ENCODE data around the gene RAB28.

Gene RAB28

DNA sequence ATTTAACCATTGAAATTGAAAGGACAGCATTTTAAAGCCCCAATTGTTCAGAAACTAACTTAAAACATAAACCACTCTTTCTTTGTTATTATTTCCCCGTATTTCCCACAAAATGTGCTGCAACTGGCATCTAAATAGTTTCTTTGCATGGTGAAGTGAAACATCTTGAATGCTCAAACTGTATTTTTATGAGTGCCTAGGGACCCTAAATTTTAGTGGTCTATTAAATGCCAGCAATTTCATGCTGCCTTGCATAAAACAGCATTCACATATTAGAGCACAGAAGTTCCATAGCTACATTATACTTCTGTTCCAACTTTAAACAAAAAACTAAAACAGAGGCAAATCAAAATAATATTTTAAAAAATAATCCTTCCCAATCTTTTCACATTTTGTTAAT, 5.4 kb downstream of the RAB28 start:
- DNase-seq (ENCODE audit: low spot score): no peak
- in situ Hi-C loops (cut with MboI; ENCODE audit: low pct_unique_long_range_greater_than_20kb, low sequenced_read_pairs, unreplicated experiment): no loop called here
- TF ChIP-seq, protein P1, sequence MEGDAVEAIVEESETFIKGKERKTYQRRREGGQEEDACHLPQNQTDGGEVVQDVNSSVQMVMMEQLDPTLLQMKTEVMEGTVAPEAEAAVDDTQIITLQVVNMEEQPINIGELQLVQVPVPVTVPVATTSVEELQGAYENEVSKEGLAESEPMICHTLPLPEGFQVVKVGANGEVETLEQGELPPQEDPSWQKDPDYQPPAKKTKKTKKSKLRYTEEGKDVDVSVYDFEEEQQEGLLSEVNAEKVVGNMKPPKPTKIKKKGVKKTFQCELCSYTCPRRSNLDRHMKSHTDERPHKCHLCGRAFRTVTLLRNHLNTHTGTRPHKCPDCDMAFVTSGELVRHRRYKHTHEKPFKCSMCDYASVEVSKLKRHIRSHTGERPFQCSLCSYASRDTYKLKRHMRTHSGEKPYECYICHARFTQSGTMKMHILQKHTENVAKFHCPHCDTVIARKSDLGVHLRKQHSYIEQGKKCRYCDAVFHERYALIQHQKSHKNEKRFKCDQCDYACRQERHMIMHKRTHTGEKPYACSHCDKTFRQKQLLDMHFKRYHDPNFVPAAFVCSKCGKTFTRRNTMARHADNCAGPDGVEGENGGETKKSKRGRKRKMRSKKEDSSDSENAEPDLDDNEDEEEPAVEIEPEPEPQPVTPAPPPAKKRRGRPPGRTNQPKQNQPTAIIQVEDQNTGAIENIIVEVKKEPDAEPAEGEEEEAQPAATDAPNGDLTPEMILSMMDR (IDR thresholded peaks at IDR 0.05; ENCODE audit: extremely low read depth, insufficient read depth, missing control alignments): no peak

DNA sequence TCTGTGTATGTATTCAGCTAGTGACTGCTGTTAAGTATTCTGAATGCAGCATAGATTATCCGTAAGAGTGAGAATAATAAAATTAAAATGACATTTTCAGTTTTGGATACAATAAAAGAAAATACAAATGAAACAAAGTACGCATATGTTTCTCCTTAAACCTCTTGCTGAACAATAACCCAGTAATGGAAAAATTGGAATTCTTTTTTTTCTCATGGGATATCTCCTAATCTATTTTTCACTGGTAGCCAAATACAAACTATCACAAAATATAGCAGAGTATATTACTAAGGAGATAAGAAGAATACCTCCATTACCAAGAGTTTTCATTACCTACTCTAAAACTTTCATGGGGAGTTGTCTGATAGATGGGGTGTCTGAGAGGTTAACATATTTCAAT, 6.0 kb downstream of the RAB28 start:
- in situ Hi-C loops (cut with MboI; ENCODE audit: low pct_unique_long_range_greater_than_20kb, low sequenced_read_pairs, unreplicated experiment): no loop called here
- TF ChIP-seq, protein P1 (IDR thresholded peaks at IDR 0.05; ENCODE audit: extremely low read depth, insufficient read depth, missing control alignments): no peak
- DNase-seq (ENCODE audit: low spot score): no peak

DNA sequence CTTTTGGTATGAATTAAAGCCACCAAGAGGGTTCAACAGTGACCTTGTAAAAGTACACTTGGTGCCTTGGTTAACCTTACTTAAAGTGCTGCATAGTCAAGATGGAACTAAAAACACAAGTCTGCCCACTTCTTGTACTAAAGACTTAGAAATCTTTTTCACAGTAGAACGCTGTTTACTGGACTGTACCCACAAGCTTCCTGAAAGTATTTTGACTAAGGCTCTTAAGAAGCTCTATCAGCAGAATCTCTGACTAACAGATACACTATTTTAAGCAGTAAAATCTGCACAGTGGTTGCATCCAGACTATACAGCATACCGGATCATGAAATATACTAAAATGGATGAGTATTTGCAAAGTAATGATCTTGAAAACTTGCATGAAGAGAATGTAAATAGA, 7.2 kb downstream of the RAB28 start:
- peak; percentile 5 for DNase-seq (ENCODE audit: low spot score)
- TF ChIP-seq, protein P1 (IDR thresholded peaks at IDR 0.05; ENCODE audit: extremely low read depth, insufficient read depth, missing control alignments): no peak
- in situ Hi-C loops (cut with MboI; ENCODE audit: low pct_unique_long_range_greater_than_20kb, low sequenced_read_pairs, unreplicated experiment): no loop called here

DNA sequence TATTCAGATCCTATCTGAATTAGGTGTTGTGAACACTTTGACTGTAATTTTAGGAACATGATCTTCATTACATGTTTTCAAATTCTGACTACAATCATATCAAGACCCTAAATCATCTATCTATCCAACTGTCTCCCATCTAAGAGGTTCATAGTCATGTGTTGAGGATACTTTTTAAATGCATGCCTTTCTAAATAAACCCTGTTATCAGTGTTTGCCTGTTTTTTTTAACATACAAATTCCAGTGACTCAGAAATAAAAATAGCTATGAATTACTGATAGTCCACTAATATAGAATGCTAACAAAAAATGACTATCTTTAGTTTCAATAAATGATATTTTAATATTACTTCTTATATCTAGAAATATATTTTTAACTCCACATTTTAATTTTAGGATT, 8.0 kb downstream of the RAB28 start:
- in situ Hi-C loops (cut with MboI; ENCODE audit: low pct_unique_long_range_greater_than_20kb, low sequenced_read_pairs, unreplicated experiment): no loop called here
- no peak for DNase-seq (ENCODE audit: low spot score)
- TF ChIP-seq, protein P1 (IDR thresholded peaks at IDR 0.05; ENCODE audit: extremely low read depth, insufficient read depth, missing control alignments): no peak

DNA sequence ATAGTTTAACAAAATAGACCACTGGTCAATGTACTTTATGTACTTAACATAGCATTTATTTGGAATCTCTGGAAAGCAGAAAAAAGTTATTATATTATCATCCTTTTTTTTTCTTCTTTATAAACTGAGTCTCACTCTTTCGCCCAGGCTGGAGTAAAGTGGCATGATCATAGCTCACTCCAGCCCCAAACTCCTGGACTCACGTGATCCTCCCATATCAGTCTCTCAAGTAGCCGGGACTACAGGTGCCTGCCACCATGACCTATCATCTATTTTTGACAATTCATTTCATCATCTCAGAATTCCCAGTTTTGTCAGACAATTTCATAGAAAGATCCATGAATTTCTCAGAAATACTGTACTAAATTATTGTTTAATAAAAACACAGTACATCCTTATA, 12.7 kb downstream of the RAB28 start:
- DNase-seq (ENCODE audit: low spot score): no peak
- in situ Hi-C loops (cut with MboI; ENCODE audit: low pct_unique_long_range_greater_than_20kb, low sequenced_read_pairs, unreplicated experiment): no loop called here
- TF ChIP-seq, protein P1 (IDR thresholded peaks at IDR 0.05; ENCODE audit: extremely low read depth, insufficient read depth, missing control alignments): no peak

DNA sequence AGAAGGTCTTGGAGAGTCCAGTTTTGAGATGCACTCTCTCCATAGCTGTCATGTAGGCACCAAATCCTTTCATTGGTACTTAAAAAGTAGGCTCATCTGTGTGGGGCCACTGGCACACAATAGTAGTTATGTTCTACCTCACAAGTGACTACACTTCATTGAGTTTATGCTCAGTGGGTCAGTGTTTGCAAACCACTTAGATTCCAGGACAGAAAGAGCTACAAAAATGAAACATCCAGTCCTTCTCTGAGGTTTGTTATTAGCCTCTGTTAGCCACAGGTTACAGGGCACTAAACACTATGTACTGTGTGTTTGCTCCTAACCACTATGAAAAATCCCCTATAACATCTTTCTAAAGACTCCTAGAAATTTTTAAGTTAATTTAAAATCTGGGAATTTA, 13.8 kb downstream of the RAB28 start:
- DNase-seq (ENCODE audit: low spot score): no peak
- in situ Hi-C loops (cut with MboI; ENCODE audit: low pct_unique_long_range_greater_than_20kb, low sequenced_read_pairs, unreplicated experiment): no loop called here

More for the DNA sequence above, 13.8 kb downstream of the RAB28 start:
- TF ChIP-seq, protein P1 (IDR thresholded peaks at IDR 0.05; ENCODE audit: extremely low read depth, insufficient read depth, missing control alignments): no peak
